ENCODE data around the gene RASGRF2. TPM values are rescaled to one million over a fixed set of nuclear protein-coding genes. Genes with fewer than 3 reads are reported as not detected.

The RASGRF2 gene
- total and polyA plus RNA-seq, 2 experiments from 2014 or later: 0.04 TPM; not detected in 1

GRCh38 chr5:81145329-81145935 is 185.3 kb downstream of the RASGRF2 start:
- H4K20me1 ChIP-seq (ENCODE audit: insufficient read depth): no peaks in the 10 kb centered on the region
- H3K9me2 ChIP-seq (ENCODE audit: insufficient read depth): no peaks in the 10 kb centered on the region
- in situ Hi-C loops (cut with MboI): no loop called here
- TF ChIP-seq EZH2phosphoT487 (IDR thresholded peaks at IDR 0.05; ENCODE audit: insufficient read depth, low read depth) (no peak), EZH2 (IDR thresholded peaks at IDR 0.05; ENCODE audit: insufficient read depth, poor library complexity, severe bottlenecking) (no peak)
- 70 to 72% methylated on average over 8 of the region's 8 CpGs for WGBS, 2 experiments (ENCODE audit: low coverage in 1 of 2, low lambda C conversion rate in 2 of 2, missing lambda C conversion rate in 2 of 2)
- H3K79me2 ChIP-seq (ENCODE audit: insufficient read depth): no peaks in the 10 kb centered on the region
- no peak overlapping the region for H3K27ac ChIP-seq
- no peak overlapping the region for H3K9ac ChIP-seq
- no peak overlapping the region for H3K4me3 ChIP-seq
- no peaks in the 10 kb centered on the region for H3K36me3 ChIP-seq (ENCODE audit: low read depth)
- no peak for DNase-seq
- H3K27me3 ChIP-seq (replicated peaks; ENCODE audit: insufficient read depth): peaks cover 4% of the 10 kb centered on the region; the same call in 1 of the 2 replicates
- no peaks in the 10 kb centered on the region for H3F3A ChIP-seq (ENCODE audit: insufficient read depth)
- no peaks in the 10 kb centered on the region for H3K9me3 ChIP-seq (ENCODE audit: low read depth)
- H3K4me2 ChIP-seq (ENCODE audit: unreplicated experiment): no peak overlapping the region
- no peak overlapping the region for H2AFZ ChIP-seq
- H3K4me1 ChIP-seq (ENCODE audit: insufficient read depth): no peaks in the 10 kb centered on the region

DNA sequence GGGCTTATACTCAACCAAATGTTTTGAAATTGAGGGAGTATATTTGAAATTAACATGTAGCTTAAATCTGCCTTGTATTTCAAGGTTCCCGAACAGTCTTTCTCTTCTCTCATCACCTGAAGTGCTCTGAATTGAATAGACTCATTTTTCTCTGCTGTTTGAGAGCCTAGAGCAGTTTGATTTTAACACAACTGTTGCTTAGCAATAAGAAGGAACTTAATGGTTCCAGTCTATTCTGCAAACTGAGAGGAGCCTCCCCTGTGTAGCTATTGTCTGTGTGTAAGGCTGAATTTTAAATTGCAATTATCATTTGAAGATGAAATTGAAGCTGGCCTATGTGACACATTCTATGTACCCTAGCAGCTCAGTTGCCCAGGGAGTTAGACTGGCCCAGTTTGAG is 185.9 kb downstream of the RASGRF2 start:
- in situ Hi-C loops (cut with MboI): no loop called here

GRCh38 chr5:81147011-81147885 is 187.1 kb downstream of the RASGRF2 start:
- 14 to 18% methylated on average over 6 of the region's 6 CpGs for WGBS, 2 experiments (ENCODE audit: low coverage in 1 of 2, low lambda C conversion rate in 2 of 2, missing lambda C conversion rate in 2 of 2)
- Histone ChIP-seq H3K79me2 (ENCODE audit: insufficient read depth) (no peaks in the 10 kb centered on the region), H3K4me2 (ENCODE audit: unreplicated experiment) (no peak overlapping the region), H3K27me3 (replicated peaks; ENCODE audit: insufficient read depth) (peaks cover 4% of the 10 kb centered on the region; the same call in 1 of the 2 replicates), H3K4me1 (ENCODE audit: insufficient read depth) (no peaks in the 10 kb centered on the region), H4K20me1 (ENCODE audit: insufficient read depth) (no peaks in the 10 kb centered on the region), H3K27ac (no peak overlapping the region), H2AFZ (no peak overlapping the region), H3K4me3 (no peak overlapping the region), H3K9ac (no peak overlapping the region), H3K9me2 (ENCODE audit: insufficient read depth) (no peaks in the 10 kb centered on the region), H3K9me3 (ENCODE audit: low read depth) (no peaks in the 10 kb centered on the region), H3F3A (ENCODE audit: insufficient read depth) (no peaks in the 10 kb centered on the region), H3K36me3 (ENCODE audit: low read depth) (no peaks in the 10 kb centered on the region)
- TF ChIP-seq EZH2 (IDR thresholded peaks at IDR 0.05; ENCODE audit: insufficient read depth, poor library complexity, severe bottlenecking): no peak
- TF ChIP-seq EZH2phosphoT487 (IDR thresholded peaks at IDR 0.05; ENCODE audit: insufficient read depth, low read depth): no peak
- no peak for DNase-seq
- in situ Hi-C loops (cut with MboI): no loop called here

More for the DNA sequence above, 185.9 kb downstream of the RASGRF2 start:
- Histone ChIP-seq H2AFZ (no peak overlapping the region), H3K4me3 (no peak overlapping the region), H3K27ac (no peak overlapping the region), H3K79me2 (ENCODE audit: insufficient read depth) (no peaks in the 10 kb centered on the region), H3K27me3 (replicated peaks; ENCODE audit: insufficient read depth) (peaks cover 4% of the 10 kb centered on the region; the same call in 1 of the 2 replicates), H4K20me1 (ENCODE audit: insufficient read depth) (no peaks in the 10 kb centered on the region), H3K9me3 (ENCODE audit: low read depth) (no peaks in the 10 kb centered on the region), H3K9ac (no peak overlapping the region), H3K9me2 (ENCODE audit: insufficient read depth) (no peaks in the 10 kb centered on the region), H3K36me3 (ENCODE audit: low read depth) (no peaks in the 10 kb centered on the region), H3K4me2 (ENCODE audit: unreplicated experiment) (no peak overlapping the region), H3K4me1 (ENCODE audit: insufficient read depth) (no peaks in the 10 kb centered on the region), H3F3A (ENCODE audit: insufficient read depth) (no peaks in the 10 kb centered on the region)
- TF ChIP-seq EZH2phosphoT487 (IDR thresholded peaks at IDR 0.05; ENCODE audit: insufficient read depth, low read depth) (no peak), EZH2 (IDR thresholded peaks at IDR 0.05; ENCODE audit: insufficient read depth, poor library complexity, severe bottlenecking) (no peak)
- no peak for DNase-seq
- 73 to 77% methylated on average over 1 of the region's 1 CpG for WGBS, 2 experiments (ENCODE audit: low coverage in 1 of 2, low lambda C conversion rate in 2 of 2, missing lambda C conversion rate in 2 of 2)

DNA sequence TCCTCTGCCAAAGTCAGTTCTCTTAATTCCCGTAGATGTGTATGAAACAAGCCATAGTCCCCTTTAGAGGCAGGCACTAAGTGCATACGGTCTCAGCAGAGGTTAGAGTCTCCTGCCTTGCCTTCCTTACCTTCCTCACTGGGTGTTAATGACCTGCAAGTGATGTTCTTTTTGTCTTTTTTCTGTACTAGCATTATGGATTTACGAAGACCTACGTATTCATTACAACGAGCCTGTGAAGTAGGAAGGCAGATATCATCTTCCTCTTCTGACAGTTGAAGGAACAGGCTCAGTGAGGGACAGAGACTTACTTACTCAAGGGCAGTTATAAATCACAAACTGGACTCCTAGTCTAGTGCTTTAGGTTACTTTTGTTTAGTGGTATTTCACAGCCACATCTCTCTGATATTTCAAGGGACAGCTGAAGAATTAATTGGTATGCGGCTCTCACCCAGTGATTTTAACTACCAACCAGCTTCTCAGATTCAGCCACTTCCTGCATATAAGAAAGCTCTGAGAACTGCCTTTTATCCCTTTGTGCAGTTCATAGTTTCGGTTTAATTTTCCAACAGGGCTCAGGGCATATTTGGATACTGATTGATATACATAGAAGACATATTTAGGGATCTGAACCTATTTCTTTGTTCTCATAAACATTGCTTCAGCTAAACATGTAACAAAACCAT is 187.9 kb downstream of the RASGRF2 start:
- Histone ChIP-seq H3K36me3 (ENCODE audit: low read depth) (no peaks in the 10 kb centered on the region), H3K4me1 (ENCODE audit: insufficient read depth) (no peaks in the 10 kb centered on the region), H4K20me1 (ENCODE audit: insufficient read depth) (no peaks in the 10 kb centered on the region), H3K9me2 (ENCODE audit: insufficient read depth) (no peaks in the 10 kb centered on the region), H3K9me3 (ENCODE audit: low read depth) (no peaks in the 10 kb centered on the region), H2AFZ (no peak overlapping the region), H3K4me3 (no peak overlapping the region), H3K27ac (no peak overlapping the region), H3K9ac (no peak overlapping the region), H3F3A (ENCODE audit: insufficient read depth) (no peaks in the 10 kb centered on the region), H3K79me2 (ENCODE audit: insufficient read depth) (no peaks in the 10 kb centered on the region), H3K4me2 (ENCODE audit: unreplicated experiment) (no peak overlapping the region), H3K27me3 (replicated peaks; ENCODE audit: insufficient read depth) (peaks cover 4% of the 10 kb centered on the region; the same call in 1 of the 2 replicates)
- DNase-seq: no peak
- in situ Hi-C loops (cut with MboI): no loop called here
- TF ChIP-seq EZH2phosphoT487 (IDR thresholded peaks at IDR 0.05; ENCODE audit: insufficient read depth, low read depth) (no peak), EZH2 (IDR thresholded peaks at IDR 0.05; ENCODE audit: insufficient read depth, poor library complexity, severe bottlenecking) (no peak)
- WGBS, 2 experiments (ENCODE audit: low coverage in 1 of 2, low lambda C conversion rate in 2 of 2, missing lambda C conversion rate in 2 of 2): 23 to 26% methylated on average over 7 of the region's 7 CpGs

Measured in GM23248 (cell line).